ENCODE measurements around the gene EVX2. TPM values are rescaled to one million over a fixed set of nuclear protein-coding genes. Genes with fewer than 3 reads are reported as not detected.

Gene EVX2
- total RNA-seq, 2 experiments from 2014 or later, result not detected

DNA sequence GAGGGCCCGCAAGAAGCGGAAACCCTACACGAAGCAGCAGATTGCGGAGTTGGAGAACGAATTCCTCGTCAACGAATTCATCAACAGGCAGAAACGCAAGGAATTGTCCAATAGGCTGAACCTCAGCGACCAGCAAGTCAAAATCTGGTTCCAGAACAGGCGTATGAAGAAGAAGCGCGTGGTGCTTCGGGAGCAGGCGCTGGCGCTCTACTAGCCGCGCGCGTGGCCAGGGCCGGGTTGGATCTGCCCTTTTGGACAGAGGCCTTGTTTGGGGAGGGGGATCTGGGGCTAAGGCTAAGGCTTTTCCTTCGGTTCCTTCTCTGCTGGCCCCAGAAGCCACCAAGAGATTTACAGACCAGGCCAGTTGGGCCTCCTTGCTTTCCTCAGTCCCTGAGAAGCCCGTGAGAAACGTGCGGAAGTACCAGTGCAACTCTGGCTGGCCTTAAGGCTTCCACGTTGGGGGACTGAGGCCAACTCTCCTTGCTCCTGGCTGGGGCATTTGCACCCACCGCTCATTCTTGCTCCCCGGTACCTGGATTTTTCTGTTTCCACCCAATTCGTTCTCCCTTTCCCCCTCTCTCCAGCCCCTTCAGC, 16.9 kb upstream of the EVX2 start:
- DNase-seq (no peak), ATAC-seq (no peak)
- Mint-ChIP-seq H3K4me1 (ENCODE audit: low read depth) (peaks cover 24% of the 10 kb centered on the region), H3K27me3 (peaks cover 89% of the 10 kb centered on the region), H3K27ac (no peak overlapping the region), H3K4me3 (no peak overlapping the region), H3K9me3 (no peaks in the 10 kb centered on the region), H3K36me3 (ENCODE audit: low read depth) (no peaks in the 10 kb centered on the region)
- POLR2A ChIA-PET, result no interaction called here
- no peak for TF ChIP-seq CTCF (IDR thresholded peaks at IDR 0.05)
- CTCF ChIA-PET, result no interaction called here
- intact Hi-C loops (cut with micrococcal nuclease), result no loop called here

- H3K4me3 Mint-ChIP-seq, result no peak within 1 kb of the TSS
- H3K4me1 Mint-ChIP-seq (ENCODE audit: low read depth), result peaks cover 21% of the 10 kb centered on the region
- DNase-seq (no peak), ATAC-seq (no peak)
- CTCF ChIA-PET, result interaction anchor here (6.1 kb wide), 1 partner anchor 411 kb away, joined by 94 read pairs; no protein-coding TSS in a partner anchor
- intact Hi-C loops (cut with micrococcal nuclease), result loop anchor here (5.0 kb wide), 1 partner anchor 733 kb away; no protein-coding TSS in a partner anchor
- peaks cover 89% of the 10 kb centered on the region for H3K27me3 Mint-ChIP-seq
- H3K9me3 Mint-ChIP-seq, result no peaks in the 10 kb centered on the region
- TF ChIP-seq CTCF (IDR thresholded peaks at IDR 0.05), result no peak
- POLR2A ChIA-PET, result no interaction called here
- H3K36me3 Mint-ChIP-seq (ENCODE audit: low read depth), result no peaks in the 10 kb centered on the region
- no peak within 1 kb of the TSS for H3K27ac Mint-ChIP-seq
Measured at GRCh38 chr2:176099728-176100546, 16.2 kb upstream of the EVX2 start, which contains the start of gene HOXD12. HOXD12 (plus strand) TSS chr2:176099795; CDS start chr2:176099802, 7 bp downstream.

GRCh38 chr2:176099159-176099727, 15.5 kb upstream of the EVX2 start:
- Mint-ChIP-seq H3K27ac (no peak overlapping the region), H3K4me3 (no peak overlapping the region), H3K9me3 (no peaks in the 10 kb centered on the region), H3K36me3 (ENCODE audit: low read depth) (no peaks in the 10 kb centered on the region), H3K27me3 (peaks cover 87% of the 10 kb centered on the region), H3K4me1 (ENCODE audit: low read depth) (peaks cover 17% of the 10 kb centered on the region)
- POLR2A ChIA-PET, result no interaction called here
- DNase-seq (no peak), ATAC-seq (no peak)
- CTCF ChIA-PET, result interaction anchor here (1.1 to 6.1 kb wide), 3 partner anchors 11 to 410 kb away, joined by 3 to 94 read pairs (median 17); no protein-coding TSS in a partner anchor
- intact Hi-C loops (cut with micrococcal nuclease), result loop anchor here (5.0 kb wide), 1 partner anchor 732 kb away; no protein-coding TSS in a partner anchor
- no peak for TF ChIP-seq CTCF (IDR thresholded peaks at IDR 0.05)

GRCh38 chr2:176098366-176099158, 14.8 kb upstream of the EVX2 start:
- Mint-ChIP-seq H3K4me1 (ENCODE audit: low read depth) (peaks cover 14% of the 10 kb centered on the region), H3K4me3 (no peak overlapping the region), H3K27ac (no peak overlapping the region), H3K36me3 (ENCODE audit: low read depth) (no peaks in the 10 kb centered on the region), H3K27me3 (peaks cover 87% of the 10 kb centered on the region), H3K9me3 (no peaks in the 10 kb centered on the region)
- DNase-seq (no peak), ATAC-seq (no peak)
- ChIA-PET CTCF (interaction anchor here (0.6 to 6.1 kb wide), 23 partner anchors 8 to 1058 kb away, joined by 3 to 94 read pairs (median 4); no protein-coding TSS in a partner anchor), POLR2A (interaction anchor here (0.5 kb wide), 1 partner anchor 458 kb away, joined by 3 read pairs; no protein-coding TSS in a partner anchor)
- intact Hi-C loops (cut with micrococcal nuclease), result loop anchor here (5.0 kb wide), 1 partner anchor 731 kb away; no protein-coding TSS in a partner anchor
- TF ChIP-seq CTCF (IDR thresholded peaks at IDR 0.05), result no peak
